ENCODE results near the gene TBC1D12.

- no peak for TF ChIP-seq CTCF (IDR thresholded peaks at IDR 0.05)
- TF ChIP-seq POLR2A (IDR thresholded peaks at IDR 0.05) = no peak
These were observed 21.3 kb downstream of the TBC1D12 start for GRCh38 chr10:94423627-94424026.

Data from uterus (tissue), 2 donors.